NCI-H1694 treated with DMSO at 0.1 percent for 48 hours (cell line): ENCODE results near the gene TPRX1.
"Not testable (repeated sequence)": the region's sequence is repeated elsewhere in the genome, so short reads cannot be mapped to it uniquely, and the experiment has no call there.

ENCODE experiments used
- DNase-seq: peaks from one replicate; lab custom pipeline; 2025; lab: John Stamatoyannopoulos, UW

The TPRX1 gene

DNA sequence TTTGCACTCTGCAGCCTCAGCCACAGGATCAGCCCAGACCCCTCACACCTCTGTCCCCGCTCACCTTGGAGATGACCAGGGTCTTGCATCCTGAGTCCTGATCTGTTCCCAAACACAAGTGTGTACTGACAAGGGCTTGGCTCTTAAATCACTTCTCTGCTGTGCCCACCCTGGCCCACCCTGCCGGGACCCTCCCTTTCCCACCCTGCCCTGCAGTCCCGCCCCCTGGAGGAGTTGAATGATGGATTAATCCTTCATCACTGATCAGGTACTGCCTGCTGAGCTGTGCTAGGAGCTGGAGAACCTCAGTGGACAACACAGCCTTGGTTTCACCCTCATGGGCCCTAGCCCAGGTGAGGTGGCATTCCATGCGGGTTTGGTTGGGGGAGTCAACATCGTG is at the start of gene TPRX1:
TSS of gene TPRX1 (minus strand) at position 101 of the 400 bp plus-strand sequence. CDS start at position 89, 12 bp downstream.
- not testable (repeated sequence) for DNase-seq

GRCh38 chr19:47853003-47853402 is 48.7 kb upstream of the TPRX1 start:
- no peak for DNase-seq

DNA sequence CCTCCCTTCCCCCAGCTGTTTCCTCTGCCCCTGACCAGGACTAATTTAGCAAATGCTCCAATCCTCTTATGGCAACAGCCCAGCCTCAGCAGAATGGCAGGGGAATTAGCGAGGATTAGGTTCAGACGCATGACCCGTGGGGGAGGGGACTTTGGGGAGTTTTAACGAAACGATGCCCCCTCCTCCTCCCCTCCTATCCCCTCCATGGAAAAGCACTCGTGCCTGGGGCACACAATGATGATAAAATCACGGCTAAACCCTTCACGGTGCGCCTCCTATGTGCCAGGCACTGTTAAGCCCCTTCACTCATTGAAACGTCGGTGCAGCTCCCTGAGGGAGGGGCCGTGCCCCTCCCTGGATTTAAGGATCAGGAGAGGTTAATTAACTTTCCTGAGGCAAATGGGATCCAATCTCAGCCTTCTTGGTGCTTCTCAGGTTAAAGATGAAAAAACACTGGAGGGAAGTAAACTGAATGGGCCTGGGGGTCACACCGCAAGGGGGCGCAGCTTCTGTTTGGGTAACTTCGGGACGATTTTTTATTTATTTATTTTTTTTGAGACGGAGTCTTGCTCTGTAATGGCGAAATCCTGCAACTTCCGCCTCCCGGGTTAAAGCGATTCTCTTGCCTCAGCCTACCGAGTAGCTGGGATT is 44.6 kb upstream of the TPRX1 start:
- DNase-seq = no peak

GRCh38 chr19:47848425-47848822 is 44.1 kb upstream of the TPRX1 start:
- DNase-seq = no peak

GRCh38 chr19:47842941-47843340 is 38.6 kb upstream of the TPRX1 start:
- no peak for DNase-seq

DNA sequence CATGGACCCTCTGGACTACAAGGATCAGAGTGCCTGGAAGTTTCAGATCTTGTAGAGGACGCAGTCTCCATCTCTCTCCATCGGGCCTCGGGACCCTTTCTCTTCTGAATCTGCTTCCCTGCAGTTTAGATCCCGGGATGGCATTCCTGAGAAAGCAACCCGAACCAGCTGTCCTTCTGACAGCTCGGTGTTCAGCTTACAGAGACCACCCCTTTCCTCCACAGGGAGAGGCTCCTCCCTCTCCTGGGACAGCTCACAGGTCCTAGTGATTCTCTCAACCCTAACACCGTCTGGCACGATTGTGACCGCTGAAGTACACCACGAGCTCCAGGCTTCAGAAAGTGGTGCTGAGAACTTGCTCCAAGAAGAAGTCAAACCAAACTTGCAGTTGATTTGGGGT is 35.6 kb upstream of the TPRX1 start:
- no peak for DNase-seq

DNA sequence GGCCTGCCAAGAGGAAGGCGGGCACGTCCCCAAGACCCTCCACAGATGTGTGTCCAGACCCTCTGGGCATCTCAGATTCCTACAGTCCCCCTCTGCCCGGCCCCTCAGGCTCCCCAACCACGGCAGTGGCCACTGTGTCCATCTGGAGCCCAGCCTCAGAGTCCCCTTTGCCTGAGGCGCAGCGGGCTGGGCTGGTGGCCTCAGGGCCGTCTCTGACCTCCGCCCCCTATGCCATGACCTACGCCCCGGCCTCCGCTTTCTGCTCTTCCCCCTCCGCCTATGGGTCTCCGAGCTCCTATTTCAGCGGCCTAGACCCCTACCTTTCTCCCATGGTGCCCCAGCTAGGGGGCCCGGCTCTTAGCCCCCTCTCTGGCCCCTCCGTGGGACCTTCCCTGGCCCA is 35.1 kb upstream of the TPRX1 start:
- no peak for DNase-seq

- DNase-seq = no peak
These were observed 31.7 kb upstream of the TPRX1 start for GRCh38 chr19:47836038-47836437.

DNA sequence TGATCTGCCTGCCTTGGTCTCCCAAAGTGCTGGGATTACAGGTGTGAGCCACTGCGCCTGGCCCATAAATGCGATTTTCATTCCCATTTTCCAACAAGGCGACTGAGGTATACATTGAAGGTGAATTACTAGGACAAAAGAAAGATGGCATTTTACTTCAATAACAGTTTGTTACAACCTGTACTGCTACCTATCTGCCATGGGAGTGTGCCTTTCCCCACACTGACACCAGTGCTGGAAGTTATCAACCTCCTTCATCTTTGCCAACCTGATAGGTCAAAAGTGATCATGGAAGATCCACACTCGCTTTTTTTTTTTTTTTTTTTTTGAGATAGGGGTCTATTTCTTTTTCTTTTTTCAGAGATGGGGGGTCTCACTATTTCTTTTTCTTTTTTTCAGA is 28.4 kb upstream of the TPRX1 start:
- DNase-seq = no peak

DNA sequence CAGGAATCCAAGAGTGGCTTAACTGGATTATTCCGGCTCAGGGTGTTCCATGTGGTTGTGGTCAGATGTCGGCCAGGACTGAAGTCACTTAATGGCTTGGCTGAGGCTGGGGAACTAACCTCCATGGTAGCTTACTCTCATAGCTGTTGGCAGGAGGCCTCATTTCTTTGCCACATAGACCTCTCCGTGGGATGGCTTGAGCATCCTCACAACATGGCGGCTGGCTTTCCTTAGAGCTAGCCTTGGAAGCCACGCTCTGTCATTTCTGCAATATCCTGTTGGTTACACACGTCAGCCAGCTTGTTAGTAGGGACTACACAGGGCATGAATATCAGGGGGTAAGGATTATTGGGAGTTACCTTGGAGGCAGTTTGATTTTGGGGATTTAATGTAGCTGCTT is 22.4 kb upstream of the TPRX1 start:
- no peak for DNase-seq

GRCh38 chr19:47824396-47824795 is 20.0 kb upstream of the TPRX1 start:
- DNase-seq = no peak

GRCh38 chr19:47821460-47822020 is 17.2 kb upstream of the TPRX1 start, which contains the start of gene CRX:
TSS of gene CRX (plus strand) at chr19:47821937. CDS start at chr19:47834444, 12,507 bp downstream.
- DNase-seq = no peak

GRCh38 chr19:47820410-47820809 is 16.1 kb upstream of the TPRX1 start:
- no peak for DNase-seq

DNA sequence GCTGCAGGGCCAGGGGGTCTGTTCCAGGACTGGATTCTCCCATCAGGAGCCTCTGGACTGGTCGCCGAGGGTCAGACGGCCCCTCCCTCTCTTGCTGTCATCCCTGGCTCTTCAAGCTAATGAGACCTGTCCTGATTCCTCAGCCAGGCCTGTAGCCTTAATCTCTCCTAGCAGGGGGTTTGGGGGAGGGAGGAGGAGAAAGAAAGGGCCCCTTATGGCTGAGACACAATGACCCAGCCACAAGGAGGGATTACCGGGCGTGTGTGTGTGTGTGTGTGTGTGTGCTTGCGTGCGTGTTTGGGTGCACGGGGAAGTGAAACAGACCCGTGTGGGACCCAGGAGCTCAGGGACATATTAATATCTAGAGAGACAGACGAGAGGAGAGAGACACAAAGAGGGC is 15.5 kb upstream of the TPRX1 start:
- no peak for DNase-seq

DNA sequence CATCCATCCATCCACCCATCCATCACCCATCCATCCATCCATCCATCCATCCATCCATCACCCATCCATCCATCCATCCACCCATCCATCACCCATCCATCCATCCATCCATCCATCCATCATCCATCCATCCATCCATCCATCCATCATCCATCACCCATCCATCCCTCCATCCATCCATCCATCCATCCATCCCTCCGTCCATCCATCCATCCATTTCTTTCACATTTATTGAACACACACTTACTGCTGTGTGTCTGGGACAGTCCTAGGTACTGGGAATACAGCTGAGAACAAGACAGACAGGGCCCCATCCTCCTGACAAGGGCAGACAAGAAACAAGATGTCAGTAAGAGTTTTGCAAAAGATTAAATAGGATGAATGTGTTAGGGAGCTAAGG is 13.9 kb upstream of the TPRX1 start:
- DNase-seq = not testable (repeated sequence)

DNA sequence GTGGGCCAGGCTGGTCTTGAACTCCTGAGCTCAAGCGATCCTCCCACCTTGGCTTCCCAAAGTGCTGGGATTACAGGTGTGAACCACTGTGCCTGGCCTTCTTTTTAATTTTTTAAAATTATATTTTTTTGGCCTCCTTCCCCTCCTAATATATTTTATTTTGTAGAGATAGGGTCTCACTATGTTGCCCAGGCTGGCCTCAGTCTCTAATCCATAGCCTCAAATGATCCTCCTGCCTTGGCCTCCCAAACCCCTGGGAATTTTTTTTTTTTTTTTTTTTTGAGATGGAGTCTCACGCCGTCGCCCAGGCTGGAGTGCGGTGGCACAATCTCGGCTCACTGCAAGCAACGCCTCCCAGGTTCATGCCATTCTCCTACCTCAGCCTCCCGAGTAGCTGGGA is 11.9 kb upstream of the TPRX1 start:
- not testable (repeated sequence) for DNase-seq

- DNase-seq = no peak
These were observed 9.6 kb upstream of the TPRX1 start for GRCh38 chr19:47813995-47814328.

DNA sequence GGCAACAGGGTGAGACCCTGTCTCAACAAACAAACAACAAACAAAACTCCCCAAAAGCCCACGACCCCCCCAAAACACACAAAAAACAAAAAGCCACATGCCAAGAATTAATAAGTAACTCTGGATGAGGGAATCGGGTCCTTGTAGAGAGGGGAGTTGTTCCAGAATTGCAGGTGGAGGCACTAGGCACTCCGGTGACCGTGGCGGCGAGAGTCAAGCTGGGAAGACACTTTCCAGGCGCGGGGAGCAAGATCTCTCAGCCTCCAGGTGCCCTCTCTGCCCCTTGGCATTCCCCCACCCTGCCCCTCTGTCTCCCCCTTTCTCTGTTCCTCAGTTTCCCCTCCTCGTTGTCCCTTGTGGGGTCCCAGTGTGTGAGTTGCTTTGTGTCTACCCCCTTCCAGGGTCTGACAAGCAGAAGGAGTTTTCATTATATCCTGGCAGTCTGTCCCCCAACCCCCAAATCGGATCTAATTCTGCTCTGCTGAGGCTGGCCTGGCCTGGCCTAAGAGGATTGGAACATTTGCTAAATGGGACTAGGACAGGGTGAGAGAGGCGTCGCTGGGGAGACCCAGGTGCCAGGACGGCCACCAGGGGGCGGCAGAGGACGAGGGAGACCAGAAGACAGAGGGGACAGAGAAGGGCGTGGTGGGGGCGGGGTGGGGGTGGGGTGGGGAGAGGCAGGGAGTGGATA is 9.1 kb upstream of the TPRX1 start:
- DNase-seq = peak; percentile 36

DNA sequence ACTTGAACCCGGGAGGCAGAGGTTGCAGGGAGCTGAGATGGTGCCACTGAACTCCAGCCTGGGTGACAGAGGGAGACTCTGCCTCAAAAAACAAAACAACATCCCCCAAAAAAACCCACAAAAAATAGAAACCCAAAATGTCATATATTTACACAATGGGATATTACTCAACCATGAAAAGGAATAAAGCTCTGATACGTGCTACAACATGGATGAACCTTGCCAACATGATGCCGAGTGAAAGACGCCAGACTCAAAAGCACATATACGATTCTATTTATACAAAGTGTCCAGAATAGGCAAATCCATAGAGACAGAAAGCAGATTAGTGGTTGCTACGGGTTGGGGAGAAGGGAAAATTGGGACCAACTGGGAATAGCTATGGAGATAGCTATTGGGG is 2.1 kb upstream of the TPRX1 start:
- no peak for DNase-seq

DNA sequence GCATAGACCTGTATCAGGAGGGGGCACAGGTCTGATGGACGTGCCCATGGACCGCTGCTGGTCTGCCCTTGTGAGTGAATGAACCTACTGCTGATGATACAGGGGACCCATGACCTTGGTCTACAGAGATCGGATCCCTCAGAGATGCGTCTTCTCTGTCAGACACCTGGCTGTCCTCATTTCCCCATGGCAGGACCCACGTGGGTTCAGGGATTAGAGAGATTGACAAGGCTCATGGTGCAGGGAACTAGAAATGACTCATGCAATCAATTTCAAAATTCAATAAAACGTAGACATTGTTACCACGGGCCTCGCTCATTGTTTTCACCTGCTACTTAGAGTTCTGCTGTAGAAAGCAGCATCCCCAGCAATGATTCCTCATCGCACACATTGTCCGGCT is 962 bp upstream of the TPRX1 start:
- DNase-seq = no peak

DNA sequence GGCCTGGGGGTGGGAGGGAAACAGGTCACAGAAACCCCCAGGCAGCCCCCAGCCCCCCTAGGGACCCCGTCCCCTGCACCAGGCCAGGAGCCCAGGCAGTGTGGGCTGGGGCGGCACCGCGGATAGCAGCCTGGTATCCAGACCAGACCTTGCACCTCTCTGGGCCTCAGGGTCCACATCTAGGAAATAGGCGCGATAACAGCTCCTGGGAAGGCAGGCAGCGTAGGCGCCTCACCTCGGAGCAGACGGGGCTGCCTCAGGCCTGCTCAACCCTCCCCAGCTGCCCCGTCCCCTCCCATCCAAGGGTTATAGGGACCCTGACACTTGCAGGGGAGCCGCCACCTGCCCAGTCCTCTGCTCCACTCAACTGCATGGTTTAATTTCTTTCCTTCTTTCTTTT is 680 bp downstream of the TPRX1 start:
- not testable (repeated sequence) for DNase-seq

GRCh38 chr19:47803148-47803547 is 1.2 kb downstream of the TPRX1 start:
- DNase-seq = not testable (repeated sequence)

GRCh38 chr19:47802521-47803043 is 1.8 kb downstream of the TPRX1 start:
- no peak for DNase-seq
